Sigmoid colon (tissue), 7 donors: ENCODE data around the gene TMEM214. TPM values are rescaled to one million over a fixed set of nuclear protein-coding genes. Genes with fewer than 3 reads are reported as not detected.

Experiments
- DNase-seq: peaks from one replicate; pipeline ENCODE4 v3.0.0-alpha.2; 2019
- H3K27ac ChIP-seq, 4 donors: fragments of 200-600 bp; sonication (generic); one replicate each; pipeline ENCODE4 v1.5.1; 2016 to 2019; ENCODE audit warnings: mild to moderate bottlenecking in 1 of 4
- H3K27me3 ChIP-seq, 3 donors: fragments of 200-600 bp; sonication (generic); one replicate each; pipeline ENCODE4 v1.5.1; 2019; ENCODE audit warnings: mild to moderate bottlenecking in 1 of 3
- H3K36me3 ChIP-seq, 4 donors: fragments of 200-600 bp; sonication (generic); one replicate each; pipeline ENCODE4 v1.5.1; 2016 to 2019
- H3K4me1 ChIP-seq, 4 donors: fragments of 200-600 bp; sonication (generic); one replicate each; pipeline ENCODE4 v1.5.1; 2017 to 2019
- H3K4me3 ChIP-seq, 4 donors: fragments of 200-600 bp; sonication (generic); one replicate each; pipeline ENCODE4 v1.5.1; 2017 to 2019; ENCODE audit warnings: mild to moderate bottlenecking in 2 of 4, moderate library complexity in 1 of 4
- H3K9me3 ChIP-seq, 4 donors: fragments of 200-600 bp in 3 of 4; sonication (generic) in 3 of 4; one replicate each; pipeline versions ENCODE4 v1.5.1 to v1.6.1; 2013 to 2019
- EP300 ChIP-seq, 4 donors: sonication (generic); formaldehyde crosslinking; IDR thresholded peaks; one replicate each; pipeline ENCODE4 v1.6.1; 2017; ENCODE audit warnings: antibody characterized with exemption in 4 of 4
- POLR2A ChIP-seq, 2 donors: fragments of 450-650 bp; IDR thresholded peaks; one replicate each; pipeline ENCODE4 v1.6.1; 2016; ENCODE audit warnings: antibody characterized with exemption in 2 of 2, mild to moderate bottlenecking in 2 of 2, moderate library complexity in 2 of 2
- POLR2AphosphoS5 ChIP-seq, 4 donors: sonication (generic); formaldehyde crosslinking; IDR thresholded peaks; one replicate each; pipeline ENCODE4 v1.6.1; 2017; ENCODE audit warnings: antibody characterized with exemption in 4 of 4
- WGBS, 2 donors: extraction: QIAGEN DNeasy Blood & Tissue Kit; methylation state at CpG; one replicate each; pipeline ENCODE4 v1.1.7; 2013; 5-methylcytosine and 5-hydroxymethylcytosine counted together
- intact Hi-C: fragments of 100-400 bp; cut with DNase I; formaldehyde crosslinking; loops from one replicate; pipeline ENCODE4 v1.15.1; 2023
- polyA plus RNA-seq, 3 donors: library from polyadenylated mRNA; stranded (reverse); fragments of 200-250 nt; gene quantifications; one replicate each; pipeline ENCODE4 v1.2.3, GENCODE V29; 2013
- total RNA-seq, 4 donors: library from RNA; depleted of rRNA; stranded (reverse); fragments of >200 nt; gene quantifications; one replicate each; pipeline ENCODE4 v1.1.0, GENCODE V29; 2016
- TF ChIP-seq, protein P1 (sequence below), 4 experiments: fragments of 450-650 bp in 3 of 4; fragments of 200-600 bp in 1 of 4; IDR thresholded peaks; one replicate each; pipeline ENCODE4 v1.5.1; 2016 to 2019; ENCODE audit warnings: antibody characterized with exemption in 4 of 4, mild to moderate bottlenecking in 3 of 4, moderate library complexity in 2 of 4
- donor health status: healthy with polysubstance abuse.
- donor health status: Bipolar disorder and iron deficiency.
- donor health status: healthy.

The TMEM214 gene
- total and polyA plus RNA-seq, 7 donors, result 16.0 to 65.7 (median 33.9) TPM

DNA sequence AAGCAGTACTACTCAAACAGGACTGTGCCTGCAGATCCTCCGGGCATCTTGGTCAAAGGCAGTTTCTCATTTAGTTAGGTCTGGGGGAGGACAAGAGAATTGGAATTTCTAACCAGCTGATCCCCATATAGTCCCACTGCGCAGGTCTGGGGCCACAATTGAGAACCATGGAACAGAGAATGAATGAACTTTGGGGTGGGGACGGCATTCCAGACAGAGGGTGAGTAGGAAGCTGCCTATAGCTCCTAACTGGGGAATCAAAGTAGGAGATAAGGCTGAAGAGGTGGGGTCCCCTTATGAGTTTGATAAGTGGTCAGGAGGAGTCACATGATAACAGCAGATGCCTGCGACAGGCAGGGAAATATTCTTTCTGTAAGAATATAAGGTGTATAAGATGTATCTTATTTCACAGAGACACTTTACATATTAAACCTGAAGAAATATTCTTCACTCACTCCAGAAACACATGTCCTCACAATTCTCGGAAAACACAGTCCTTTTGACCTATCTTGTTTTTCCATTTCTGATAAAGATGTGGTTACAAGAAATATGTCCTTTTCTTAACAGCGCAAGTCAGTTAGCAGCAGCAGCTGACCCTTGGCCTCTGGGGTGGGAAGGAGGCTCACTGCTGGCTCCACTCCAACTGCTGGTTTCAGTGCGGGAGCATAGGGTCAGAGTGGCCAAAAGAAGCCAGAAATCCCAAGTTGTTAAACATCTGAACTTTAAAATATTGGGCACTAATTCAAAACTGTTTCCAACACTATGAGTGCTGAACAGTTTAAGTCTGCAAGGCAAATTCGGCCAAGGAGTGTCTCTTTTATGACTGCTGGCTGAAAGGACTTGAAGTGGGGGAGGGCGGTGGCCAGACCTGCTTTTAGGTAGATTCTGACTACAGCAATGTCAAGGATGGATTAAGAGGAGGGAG lies 12.6 kb upstream of the TMEM214 start:
- Histone ChIP-seq H3K36me3 (peaks cover 6 to 30% (median 17%) of the 10 kb centered on the region in 4 donors), H3K27me3 (no peaks in the 10 kb centered on the region), H3K4me3 (no peak overlapping the region), H3K4me1 (peaks cover 0 to 15% (median 12%) of the 10 kb centered on the region in 4 donors), H3K9me3 (no peaks in the 10 kb centered on the region), H3K27ac (peak overlapping the region in 1 of 4 donors; percentile 14)
- no peak for TF ChIP-seq EP300 (IDR thresholded peaks at IDR 0.05)
- no peak for TF ChIP-seq POLR2AphosphoS5 (IDR thresholded peaks at IDR 0.05)
- TF ChIP-seq, protein P1, sequence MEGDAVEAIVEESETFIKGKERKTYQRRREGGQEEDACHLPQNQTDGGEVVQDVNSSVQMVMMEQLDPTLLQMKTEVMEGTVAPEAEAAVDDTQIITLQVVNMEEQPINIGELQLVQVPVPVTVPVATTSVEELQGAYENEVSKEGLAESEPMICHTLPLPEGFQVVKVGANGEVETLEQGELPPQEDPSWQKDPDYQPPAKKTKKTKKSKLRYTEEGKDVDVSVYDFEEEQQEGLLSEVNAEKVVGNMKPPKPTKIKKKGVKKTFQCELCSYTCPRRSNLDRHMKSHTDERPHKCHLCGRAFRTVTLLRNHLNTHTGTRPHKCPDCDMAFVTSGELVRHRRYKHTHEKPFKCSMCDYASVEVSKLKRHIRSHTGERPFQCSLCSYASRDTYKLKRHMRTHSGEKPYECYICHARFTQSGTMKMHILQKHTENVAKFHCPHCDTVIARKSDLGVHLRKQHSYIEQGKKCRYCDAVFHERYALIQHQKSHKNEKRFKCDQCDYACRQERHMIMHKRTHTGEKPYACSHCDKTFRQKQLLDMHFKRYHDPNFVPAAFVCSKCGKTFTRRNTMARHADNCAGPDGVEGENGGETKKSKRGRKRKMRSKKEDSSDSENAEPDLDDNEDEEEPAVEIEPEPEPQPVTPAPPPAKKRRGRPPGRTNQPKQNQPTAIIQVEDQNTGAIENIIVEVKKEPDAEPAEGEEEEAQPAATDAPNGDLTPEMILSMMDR (IDR thresholded peaks at IDR 0.05), result no peak
- TF ChIP-seq POLR2A (IDR thresholded peaks at IDR 0.05), result no peak
- no peak for DNase-seq
- WGBS, 2 donors, result 21 to 63% methylated on average over 9 of the region's 9 CpGs
- intact Hi-C loops, result loop anchor here (5.0 kb wide), 1 partner anchor 173 kb away; the partner anchor contains the start of gene DPYSL5

DNA sequence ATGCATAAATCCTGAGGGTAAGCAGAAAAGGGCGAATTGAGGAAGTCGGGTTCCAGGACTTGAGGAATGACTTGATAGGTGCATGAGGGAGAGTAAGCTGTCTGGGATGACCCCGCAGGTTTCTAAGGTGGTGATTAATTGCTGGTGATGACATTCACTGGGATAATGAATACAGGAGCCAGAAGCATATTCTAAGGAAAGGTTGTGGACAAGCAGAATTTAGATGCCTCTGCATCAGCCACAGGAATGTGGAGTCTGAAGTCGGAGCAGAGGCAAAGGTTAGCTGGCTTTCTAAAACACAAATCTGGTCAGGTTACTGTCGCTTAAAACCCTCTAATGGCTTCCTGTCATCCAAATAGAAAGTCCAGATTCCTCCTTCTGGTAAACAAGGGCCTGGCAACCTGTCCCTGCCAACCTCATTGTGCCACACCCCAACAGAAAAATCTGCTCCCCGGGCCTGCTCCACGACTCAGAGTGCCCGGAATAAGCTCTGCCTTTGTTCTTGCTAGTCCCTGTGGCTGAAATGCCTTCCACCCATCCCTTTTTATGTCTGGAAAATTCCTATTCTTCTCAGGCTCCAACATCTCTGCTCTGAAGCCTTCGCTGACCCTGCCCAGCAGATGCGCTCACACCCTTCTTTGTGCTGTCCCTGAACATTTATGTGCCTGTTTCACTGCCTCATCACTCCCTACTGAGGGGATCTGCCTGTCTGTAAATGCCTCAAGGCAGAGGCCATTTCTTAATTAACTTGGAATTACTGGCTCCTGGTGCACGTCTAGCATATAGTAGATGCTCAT lies 11.3 kb upstream of the TMEM214 start:
- WGBS, 2 donors, result 20 to 68% methylated on average over 11 of the region's 11 CpGs
- H3K4me1 ChIP-seq, result peaks cover 0 to 6% (median 3%) of the 10 kb centered on the region in 4 donors
- no peak overlapping the region for H3K27ac ChIP-seq
- H3K36me3 ChIP-seq, result peaks cover 6 to 42% (median 26%) of the 10 kb centered on the region in 4 donors
- H3K4me3 ChIP-seq, result no peak overlapping the region
- intact Hi-C loops, result no loop called here
- TF ChIP-seq EP300 (IDR thresholded peaks at IDR 0.05), result no peak
- no peak for TF ChIP-seq POLR2AphosphoS5 (IDR thresholded peaks at IDR 0.05)
- TF ChIP-seq, protein P1 (IDR thresholded peaks at IDR 0.05), result no peak
- no peak for TF ChIP-seq POLR2A (IDR thresholded peaks at IDR 0.05)
- H3K9me3 ChIP-seq, result no peaks in the 10 kb centered on the region
- no peak for DNase-seq
- H3K27me3 ChIP-seq, result no peaks in the 10 kb centered on the region

DNA sequence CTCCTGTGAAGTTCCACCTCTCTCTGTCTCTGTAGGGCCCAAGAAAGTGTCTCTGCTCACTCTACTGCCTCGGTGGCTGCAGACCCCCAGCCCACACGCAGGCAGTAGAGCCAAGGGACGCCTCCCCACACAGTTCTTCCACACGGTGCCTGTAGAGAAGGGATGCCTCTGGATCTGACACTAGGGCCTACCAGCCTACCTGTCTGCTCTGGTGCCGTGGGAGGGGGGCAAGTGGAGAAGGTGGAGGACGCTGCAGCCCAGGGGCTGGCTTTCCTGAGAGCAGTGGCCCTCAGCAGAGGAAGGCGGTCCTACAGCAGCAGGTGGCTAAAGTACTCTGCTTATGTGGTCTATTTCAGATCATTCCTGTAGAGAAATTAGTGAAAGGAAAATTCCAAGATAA lies 9.0 kb upstream of the TMEM214 start:
- Histone ChIP-seq H3K4me1 (peaks cover 0 to 6% (median 3%) of the 10 kb centered on the region in 4 donors), H3K27me3 (no peaks in the 10 kb centered on the region), H3K4me3 (no peak overlapping the region), H3K9me3 (no peaks in the 10 kb centered on the region), H3K27ac (no peak overlapping the region), H3K36me3 (peaks cover 6 to 62% (median 31%) of the 10 kb centered on the region in 4 donors)
- WGBS, 2 donors, result 95 to 96% methylated on average over 7 of the region's 7 CpGs
- intact Hi-C loops, result no loop called here
- DNase-seq, result no peak
- TF ChIP-seq, protein P1 (IDR thresholded peaks at IDR 0.05), result no peak
- no peak for TF ChIP-seq EP300 (IDR thresholded peaks at IDR 0.05)
- TF ChIP-seq POLR2AphosphoS5 (IDR thresholded peaks at IDR 0.05), result no peak
- TF ChIP-seq POLR2A (IDR thresholded peaks at IDR 0.05), result no peak

DNA sequence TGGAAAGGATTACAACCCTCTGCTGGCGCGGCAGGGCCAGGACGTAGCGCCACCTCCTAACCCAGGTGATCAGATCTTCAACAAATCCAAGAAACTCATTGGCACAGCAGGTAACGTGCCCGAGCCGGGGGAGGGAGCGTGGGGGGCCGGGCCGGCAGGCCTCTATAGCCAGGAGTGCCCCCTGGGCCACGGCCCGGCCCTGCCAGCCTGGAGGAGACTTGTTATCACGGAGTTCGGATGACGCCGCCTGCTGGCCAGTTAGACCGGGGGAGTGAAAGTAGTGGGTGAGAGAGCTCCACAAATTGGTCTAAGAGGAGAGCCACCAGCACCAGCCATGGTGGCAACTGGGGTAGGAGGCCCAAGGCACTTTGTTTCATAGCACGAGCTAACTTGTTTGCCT lies 8.6 kb upstream of the TMEM214 start:
- TF ChIP-seq POLR2A (IDR thresholded peaks at IDR 0.05), result no peak
- no peak for TF ChIP-seq POLR2AphosphoS5 (IDR thresholded peaks at IDR 0.05)
- intact Hi-C loops, result no loop called here
- Histone ChIP-seq H3K9me3 (no peaks in the 10 kb centered on the region), H3K4me3 (no peak overlapping the region), H3K4me1 (peaks cover 0 to 6% (median 3%) of the 10 kb centered on the region in 4 donors), H3K36me3 (peaks cover 6 to 62% (median 31%) of the 10 kb centered on the region in 4 donors), H3K27me3 (no peaks in the 10 kb centered on the region), H3K27ac (no peak overlapping the region)
- no peak for DNase-seq
- 91% methylated on average over 18 of the region's 18 CpGs for WGBS, 2 donors

DNA sequence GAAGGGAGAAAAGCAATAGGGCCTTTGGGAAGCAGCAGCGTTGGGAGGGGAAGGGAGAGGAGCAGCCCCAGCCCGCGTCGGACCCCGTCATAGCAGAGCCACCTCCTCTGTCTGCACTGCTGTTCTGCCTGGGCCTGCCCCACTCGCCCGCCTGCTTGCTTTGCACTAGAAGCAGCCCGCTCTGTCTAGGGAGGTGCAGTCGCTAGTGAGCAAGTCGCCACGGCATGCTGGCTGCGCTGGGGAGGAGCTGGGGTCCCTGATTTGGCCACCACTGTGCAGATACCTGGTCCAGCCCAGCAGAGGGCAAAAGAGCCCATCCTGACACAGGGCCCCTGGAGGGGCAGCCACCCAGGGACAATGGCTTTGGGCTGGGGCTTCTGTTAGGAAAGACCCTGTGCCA lies 8.0 kb upstream of the TMEM214 start:
- no peak overlapping the region for H3K4me3 ChIP-seq
- H3K4me1 ChIP-seq, result peaks cover 0 to 5% (median 2%) of the 10 kb centered on the region in 4 donors
- H3K27ac ChIP-seq, result no peak overlapping the region
- H3K27me3 ChIP-seq, result no peaks in the 10 kb centered on the region
- intact Hi-C loops, result no loop called here
- DNase-seq, result no peak
- no peaks in the 10 kb centered on the region for H3K9me3 ChIP-seq
- WGBS, 2 donors, result 92 to 96% methylated on average over 12 of the region's 12 CpGs
- TF ChIP-seq, protein P1 (IDR thresholded peaks at IDR 0.05), result no peak
- TF ChIP-seq EP300 (IDR thresholded peaks at IDR 0.05) (no peak), POLR2A (IDR thresholded peaks at IDR 0.05) (no peak), POLR2AphosphoS5 (IDR thresholded peaks at IDR 0.05) (no peak)
- H3K36me3 ChIP-seq, result peaks cover 6 to 62% (median 31%) of the 10 kb centered on the region in 4 donors
